C4-2B (cell line): ENCODE results near the gene GPALPP1.

ENCODE experiments used
- CTCF ChIP-seq: fragments of 450-650 bp; conservative IDR thresholded peaks from 2 replicates; pipeline ENCODE4 v1.5.1; 2017; ENCODE audit warnings: mild to moderate bottlenecking
- ZFX ChIP-seq: fragments of 450-650 bp; IDR thresholded peaks from 2 replicates; pipeline ENCODE4 v1.6.1; 2017

- TF ChIP-seq CTCF = no peak
- no peak for TF ChIP-seq ZFX
Observed at GRCh38 chr13:45064889-45065288, 75.6 kb downstream of the GPALPP1 start.
